Karpas-422 (cell line): ENCODE data around the gene GNA12. TPM values are rescaled to one million over a fixed set of nuclear protein-coding genes. Genes with fewer than 3 reads are reported as not detected.

Experiments used
- DNase-seq: peaks from one replicate; pipeline ENCODE4 v3.0.0-alpha.2; 2015
- H2AFZ ChIP-seq: fragments of 200-600 bp; sonication (generic); 2 replicates; pipeline ENCODE4 v1.6.1; 2014; ENCODE audit warnings: antibody characterized with exemption, low read length, mixed read lengths
- H3K27ac ChIP-seq: fragments of 200-600 bp; sonication (generic); 2 replicates; pipeline ENCODE4 v1.5.1; 2014; ENCODE audit warnings: mild to moderate bottlenecking, low read length, moderate library complexity
- H3K27me3 ChIP-seq: fragments of 200-600 bp; sonication (generic); 2 replicates; pipeline ENCODE4 v1.6.1; 2014; ENCODE audit warnings: low read length, mixed read lengths
- H3K36me3 ChIP-seq: fragments of 200-600 bp; sonication (generic); 2 replicates; pipeline ENCODE4 v1.6.1; 2014; ENCODE audit warnings: low read length, mixed read lengths; ENCODE audit not compliant: insufficient read depth
- H3K4me1 ChIP-seq: fragments of 200-600 bp; sonication (generic); 2 replicates; pipeline ENCODE4 v1.6.1; 2014; ENCODE audit warnings: mild to moderate bottlenecking, low read length, mixed read lengths
- H3K4me2 ChIP-seq: fragments of 200-600 bp; sonication (generic); 2 replicates; pipeline ENCODE4 v1.6.1; 2014; ENCODE audit warnings: low read length, low read depth, mild to moderate bottlenecking; ENCODE audit not compliant: poor library complexity, severe bottlenecking
- H3K4me3 ChIP-seq: fragments of 200-600 bp; sonication (generic); 2 replicates; pipeline ENCODE4 v1.5.1; 2014; ENCODE audit warnings: mild to moderate bottlenecking, antibody characterized with exemption, low read length, mixed read lengths
- H3K79me2 ChIP-seq: fragments of 200-600 bp; sonication (generic); 2 replicates; pipeline ENCODE4 v1.6.1; 2014; ENCODE audit warnings: mild to moderate bottlenecking, low read length, mixed read lengths
- H3K9ac ChIP-seq: fragments of 200-600 bp; sonication (generic); 2 replicates; pipeline ENCODE4 v1.6.0; 2014; ENCODE audit warnings: low read length
- H3K9me2 ChIP-seq: fragments of 200-600 bp; sonication (generic), shearing (Covaris generic); replicated peaks from 2 replicates; pipeline ENCODE4 v1.6.0; 2014; ENCODE audit warnings: mild to moderate bottlenecking, low read length, moderate library complexity; ENCODE audit not compliant: insufficient read depth
- H3K9me3 ChIP-seq: fragments of 300-700, 200-600 bp; sonication (generic); 2 replicates; pipeline ENCODE4 v1.6.1; 2014; ENCODE audit warnings: low read length, mixed read lengths
- H4K20me1 ChIP-seq: fragments of 200-600 bp; sonication (generic); 2 replicates; pipeline ENCODE4 v1.6.1; 2014; ENCODE audit warnings: mild to moderate bottlenecking, antibody characterized with exemption, low read length, low read depth; ENCODE audit not compliant: insufficient read depth
- total RNA-seq: library from RNA; depleted of rRNA; stranded (reverse); fragments of >200 nt; shearing (Covaris generic); gene quantifications from 2 replicates; pipeline ENCODE4 v1.2.3, GENCODE V29; 2014; ENCODE audit warnings: low replicate concordance

The GNA12 gene
- total RNA-seq, 1 experiment from 2014 or later, result 3.1 TPM

DNA sequence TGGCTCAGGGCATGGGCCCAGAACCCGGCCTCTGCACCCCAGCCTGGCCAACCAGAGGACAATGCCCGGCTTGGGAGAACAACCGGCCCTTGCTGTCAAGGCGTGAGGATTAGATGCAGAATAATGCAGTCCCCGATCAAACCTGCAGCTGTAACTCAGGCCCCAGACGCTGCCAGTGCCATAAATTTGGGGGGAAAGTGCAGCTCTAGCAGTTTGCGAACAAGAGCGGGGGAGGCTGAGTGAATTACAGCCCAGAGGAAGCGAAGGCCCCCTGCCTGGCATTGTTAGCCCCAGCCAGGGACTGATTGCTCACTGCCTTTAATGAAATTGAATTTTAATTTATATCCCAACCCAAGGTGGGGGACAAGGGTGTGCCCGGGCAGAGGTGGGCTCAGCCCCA lies 38.0 kb upstream of the GNA12 start:
- Histone ChIP-seq H3K9me3 (no peaks in the 10 kb centered on the region), H4K20me1 (no peaks in the 10 kb centered on the region), H3K4me3 (no peak overlapping the region), H3K36me3 (no peaks in the 10 kb centered on the region), H3K4me2 (no peak overlapping the region), H3K9me2 (no peaks in the 10 kb centered on the region), H3K79me2 (no peaks in the 10 kb centered on the region), H2AFZ (no peak overlapping the region), H3K4me1 (no peaks in the 10 kb centered on the region), H3K27me3 (no peaks in the 10 kb centered on the region), H3K9ac (no peak overlapping the region), H3K27ac (no peak overlapping the region)
- DNase-seq, result no peak

DNA sequence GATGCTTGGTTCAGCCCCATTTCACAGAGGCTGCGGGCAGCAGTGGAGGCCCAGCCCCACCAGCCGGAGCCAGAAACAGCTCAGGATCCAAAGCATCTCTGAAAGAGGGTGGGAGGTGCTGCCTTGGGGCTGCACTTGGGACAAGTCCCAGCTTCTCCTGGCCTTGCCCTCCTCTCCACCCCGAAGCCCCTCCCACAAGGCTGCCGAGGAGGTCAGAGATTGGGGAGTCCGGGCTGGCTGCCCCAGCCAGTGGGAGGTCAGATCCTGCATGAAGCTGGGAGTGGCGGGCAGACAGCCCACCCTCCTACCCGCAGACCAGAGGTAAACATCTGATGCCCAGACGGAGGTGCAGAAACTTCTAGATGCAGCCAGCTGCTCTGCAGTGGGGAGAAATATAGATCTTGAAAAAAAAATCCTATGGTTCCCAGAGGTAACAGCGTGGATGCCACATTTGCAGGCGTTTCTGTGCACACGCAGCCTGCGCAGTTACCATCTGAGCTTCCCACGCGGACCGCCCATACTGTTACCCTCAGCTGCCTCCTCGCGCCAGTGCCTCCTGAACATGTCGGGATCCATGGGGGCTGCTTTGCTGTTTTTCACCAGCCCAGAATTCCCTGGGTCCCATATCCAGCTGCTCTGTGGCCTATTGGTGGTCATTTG lies 36.9 kb upstream of the GNA12 start:
- Histone ChIP-seq H4K20me1 (no peaks in the 10 kb centered on the region), H3K27ac (no peak overlapping the region), H3K36me3 (no peaks in the 10 kb centered on the region), H3K4me2 (no peak overlapping the region), H3K9me3 (no peaks in the 10 kb centered on the region), H3K79me2 (no peaks in the 10 kb centered on the region), H3K9me2 (no peaks in the 10 kb centered on the region), H3K9ac (no peak overlapping the region), H3K4me1 (no peaks in the 10 kb centered on the region), H2AFZ (no peak overlapping the region), H3K4me3 (no peak overlapping the region), H3K27me3 (no peaks in the 10 kb centered on the region)
- no peak for DNase-seq

DNA sequence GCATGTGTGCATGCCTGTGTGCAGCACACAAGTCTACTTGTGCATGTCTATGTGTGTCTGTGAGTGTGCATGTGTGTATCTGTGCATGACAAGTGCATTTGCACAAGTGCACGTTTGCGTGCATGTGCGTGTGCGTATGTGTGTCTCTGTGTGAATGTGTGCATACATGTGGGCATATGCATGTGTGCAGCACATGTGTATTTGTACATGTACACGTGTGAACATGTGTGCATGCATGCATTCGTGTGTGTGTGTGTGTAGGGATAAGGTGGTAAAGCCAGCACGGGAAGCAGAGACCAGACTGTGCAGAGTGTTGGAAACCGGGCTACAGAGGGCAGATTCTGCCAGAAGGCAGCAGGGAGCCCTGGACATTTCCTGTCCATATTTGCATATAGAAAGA lies 35.9 kb upstream of the GNA12 start:
- Histone ChIP-seq H3K27me3 (no peaks in the 10 kb centered on the region), H4K20me1 (no peaks in the 10 kb centered on the region), H3K79me2 (no peaks in the 10 kb centered on the region), H3K4me1 (no peaks in the 10 kb centered on the region), H3K36me3 (no peaks in the 10 kb centered on the region), H2AFZ (no peak overlapping the region), H3K9me2 (no peaks in the 10 kb centered on the region), H3K9ac (no peak overlapping the region), H3K4me3 (no peak overlapping the region), H3K4me2 (no peak overlapping the region), H3K27ac (no peak overlapping the region), H3K9me3 (no peaks in the 10 kb centered on the region)
- no peak for DNase-seq

DNA sequence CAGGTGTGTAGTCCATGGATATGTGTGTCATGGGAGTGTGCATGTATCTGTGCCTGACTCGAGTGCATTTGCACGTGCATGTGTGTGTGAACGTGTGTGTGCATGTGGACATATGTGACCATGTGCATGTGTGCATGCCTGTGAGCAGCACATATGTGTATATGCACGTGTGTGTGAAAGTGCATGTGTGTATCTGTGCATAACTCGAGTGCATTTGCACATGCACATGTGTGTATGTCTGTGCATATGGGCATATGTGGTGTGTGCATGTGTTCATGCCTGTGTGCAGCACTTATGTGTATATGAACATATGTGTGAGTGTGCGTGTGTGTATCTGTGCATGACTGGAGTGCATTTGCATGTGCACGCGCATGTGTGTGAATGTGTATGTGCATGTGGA lies 35.2 kb upstream of the GNA12 start:
- no peaks in the 10 kb centered on the region for H3K36me3 ChIP-seq
- H3K9me2 ChIP-seq, result no peaks in the 10 kb centered on the region
- no peak overlapping the region for H3K4me3 ChIP-seq
- no peak overlapping the region for H3K4me2 ChIP-seq
- H2AFZ ChIP-seq, result no peak overlapping the region
- no peaks in the 10 kb centered on the region for H3K27me3 ChIP-seq
- H3K9ac ChIP-seq, result no peak overlapping the region
- DNase-seq, result no peak
- H3K79me2 ChIP-seq, result no peaks in the 10 kb centered on the region
- no peaks in the 10 kb centered on the region for H3K9me3 ChIP-seq
- no peaks in the 10 kb centered on the region for H3K4me1 ChIP-seq
- no peak overlapping the region for H3K27ac ChIP-seq
- H4K20me1 ChIP-seq, result no peaks in the 10 kb centered on the region

DNA sequence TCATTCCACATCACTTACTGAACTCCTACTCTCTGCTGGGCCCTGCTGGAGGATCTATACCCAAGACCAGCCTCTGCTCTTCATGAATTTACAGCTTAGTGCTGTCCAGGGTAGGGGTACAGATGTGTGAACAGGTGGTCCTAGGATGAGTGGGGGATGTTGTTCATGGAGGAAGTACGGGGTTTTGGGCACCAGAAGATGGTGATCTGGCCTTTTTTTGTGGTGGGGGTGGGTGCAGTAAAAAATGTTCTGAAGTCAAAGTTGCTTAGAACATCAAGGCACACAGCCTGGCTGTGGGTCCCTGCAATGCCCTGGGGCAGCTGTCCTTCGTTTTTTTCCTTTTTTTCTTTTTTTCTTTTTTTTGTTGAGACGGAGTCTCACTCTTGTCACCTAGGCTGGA lies 34.2 kb upstream of the GNA12 start:
- Histone ChIP-seq H2AFZ (no peak overlapping the region), H3K9ac (no peak overlapping the region), H3K79me2 (no peaks in the 10 kb centered on the region), H3K4me2 (no peak overlapping the region), H3K36me3 (no peaks in the 10 kb centered on the region), H3K9me2 (no peaks in the 10 kb centered on the region), H4K20me1 (no peaks in the 10 kb centered on the region), H3K4me3 (no peak overlapping the region), H3K4me1 (no peaks in the 10 kb centered on the region), H3K27ac (no peak overlapping the region), H3K27me3 (no peaks in the 10 kb centered on the region), H3K9me3 (no peaks in the 10 kb centered on the region)
- DNase-seq, result no peak

DNA sequence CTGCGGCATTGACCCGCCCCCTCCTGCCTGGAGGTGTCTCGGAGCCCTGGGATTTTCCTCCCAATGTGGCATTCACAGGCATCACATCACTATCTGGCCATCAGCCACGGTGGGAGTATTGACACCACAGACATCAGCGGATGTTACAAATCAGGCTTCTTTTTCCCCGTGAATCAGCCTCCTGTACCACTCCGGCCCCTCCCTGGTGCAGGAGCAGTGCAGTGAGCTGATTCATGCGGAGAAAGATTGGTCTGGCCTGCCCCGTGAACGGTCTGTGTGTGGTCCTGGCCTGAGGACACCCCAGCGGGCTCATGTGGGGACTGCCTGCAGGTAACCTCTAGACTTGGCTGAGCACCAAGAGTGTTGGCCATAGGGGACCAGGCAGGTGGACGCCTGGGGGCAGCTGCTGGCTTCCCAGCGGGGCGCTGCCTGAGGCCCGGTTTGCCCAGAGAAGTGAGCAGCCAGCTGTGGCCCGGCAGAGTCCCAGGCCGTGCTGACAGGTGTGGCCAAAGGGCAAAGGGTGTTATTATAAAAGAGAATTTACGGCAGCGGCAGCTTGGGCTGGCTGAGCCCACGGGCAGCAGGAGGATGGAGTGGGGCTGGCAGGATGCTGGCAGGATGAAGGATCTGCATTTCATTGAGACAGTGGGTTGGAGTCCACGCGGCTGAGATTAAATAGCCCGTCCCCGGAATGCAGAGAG lies 32.1 kb upstream of the GNA12 start:
- Histone ChIP-seq H3K9me2 (no peaks in the 10 kb centered on the region), H3K4me3 (no peak overlapping the region), H3K27ac (no peak overlapping the region), H3K79me2 (no peaks in the 10 kb centered on the region), H2AFZ (no peak overlapping the region), H3K9ac (no peak overlapping the region), H3K9me3 (no peaks in the 10 kb centered on the region), H3K4me1 (no peaks in the 10 kb centered on the region), H3K27me3 (no peaks in the 10 kb centered on the region), H4K20me1 (no peaks in the 10 kb centered on the region), H3K36me3 (no peaks in the 10 kb centered on the region), H3K4me2 (no peak overlapping the region)
- DNase-seq, result no peak

DNA sequence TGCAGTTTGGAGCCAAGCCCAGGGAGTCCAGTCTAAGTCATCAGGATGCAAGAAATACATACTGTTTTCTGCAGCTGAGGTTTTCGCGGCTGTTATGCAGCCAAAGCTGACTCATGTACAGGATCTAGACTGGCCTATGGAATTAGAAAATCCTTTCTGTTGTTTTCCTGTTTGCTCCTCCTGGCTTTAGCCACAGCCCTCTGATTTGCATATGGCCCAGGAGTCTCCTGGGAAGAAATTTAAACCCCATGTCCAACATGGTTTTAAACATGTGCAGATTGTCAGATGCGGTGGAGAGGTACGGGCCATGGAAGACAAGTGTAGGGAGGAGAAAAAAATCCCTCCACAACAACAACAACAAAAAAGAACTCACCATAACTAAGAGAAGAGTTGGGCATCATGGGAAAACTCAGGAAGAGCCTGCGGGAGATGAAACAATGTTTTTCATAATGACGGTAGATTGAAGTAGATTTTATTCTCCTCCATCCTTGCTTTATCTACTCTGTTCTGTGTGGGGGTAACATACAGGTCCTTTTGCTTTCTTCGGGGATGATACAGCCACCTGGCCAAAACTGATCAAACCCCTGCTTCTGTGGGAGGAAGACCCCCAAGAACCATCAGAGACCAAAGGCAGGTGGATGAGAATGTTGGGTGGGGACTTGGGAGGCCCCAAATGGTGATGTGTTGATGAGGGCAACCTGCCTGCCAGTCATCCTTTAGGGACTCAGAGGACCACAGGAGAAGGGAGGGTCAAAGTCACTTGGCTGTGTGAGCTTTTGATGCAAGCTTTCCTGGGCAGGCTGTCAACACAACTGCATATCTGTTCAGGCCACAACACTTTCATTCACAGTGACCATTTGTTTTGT lies 29.8 kb upstream of the GNA12 start:
- no peak overlapping the region for H2AFZ ChIP-seq
- H3K4me1 ChIP-seq, result no peaks in the 10 kb centered on the region
- no peak overlapping the region for H3K9ac ChIP-seq
- no peak overlapping the region for H3K4me2 ChIP-seq
- DNase-seq, result no peak
- no peaks in the 10 kb centered on the region for H3K9me3 ChIP-seq
- H4K20me1 ChIP-seq, result no peaks in the 10 kb centered on the region
- no peaks in the 10 kb centered on the region for H3K79me2 ChIP-seq
- no peaks in the 10 kb centered on the region for H3K9me2 ChIP-seq
- no peak overlapping the region for H3K4me3 ChIP-seq
- H3K36me3 ChIP-seq, result no peaks in the 10 kb centered on the region
- no peak overlapping the region for H3K27ac ChIP-seq
- H3K27me3 ChIP-seq, result no peaks in the 10 kb centered on the region

DNA sequence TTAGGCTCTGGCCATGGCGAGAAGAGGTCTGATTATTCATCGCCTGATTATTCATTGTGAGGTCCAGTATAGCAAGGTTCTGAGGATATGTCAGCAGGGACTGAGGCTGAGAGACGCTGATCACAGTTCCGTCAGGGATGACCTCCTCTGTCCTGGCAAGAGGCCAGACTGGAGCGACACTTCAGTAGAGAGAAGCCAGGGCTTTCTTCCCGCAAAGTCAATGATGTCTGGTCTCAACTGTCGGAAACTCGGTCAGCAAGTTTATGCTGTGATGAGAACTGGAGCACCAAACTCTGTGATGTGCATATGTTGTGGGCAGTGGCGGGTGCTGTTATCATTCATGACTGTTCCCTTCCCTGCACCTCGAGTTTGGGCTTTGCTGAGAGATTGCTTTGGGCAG lies 29.0 kb upstream of the GNA12 start:
- Histone ChIP-seq H2AFZ (no peak overlapping the region), H3K27ac (no peak overlapping the region)

More for the DNA sequence above, 29.0 kb upstream of the GNA12 start:
- Histone ChIP-seq H3K9ac (no peak overlapping the region), H3K4me2 (no peak overlapping the region), H3K36me3 (no peaks in the 10 kb centered on the region), H3K9me3 (no peaks in the 10 kb centered on the region), H3K27me3 (no peaks in the 10 kb centered on the region), H3K79me2 (no peaks in the 10 kb centered on the region), H3K4me3 (no peak overlapping the region), H3K4me1 (no peaks in the 10 kb centered on the region), H4K20me1 (no peaks in the 10 kb centered on the region), H3K9me2 (no peaks in the 10 kb centered on the region)
- DNase-seq, result no peak
